GM21447 (cell line): ENCODE measurements around the gene TSKU.
"Not testable (repeated sequence)": the region's sequence is repeated elsewhere in the genome, so short reads cannot be mapped to it uniquely, and the experiment has no call there.

ENCODE experiments used
- ATAC-seq: cut with Tn5 transposase; IDR thresholded peaks from one replicate; pipeline ENCODE4 v1.9.1; 2021; ENCODE audit not compliant: unreplicated experiment

TSKU gene

DNA sequence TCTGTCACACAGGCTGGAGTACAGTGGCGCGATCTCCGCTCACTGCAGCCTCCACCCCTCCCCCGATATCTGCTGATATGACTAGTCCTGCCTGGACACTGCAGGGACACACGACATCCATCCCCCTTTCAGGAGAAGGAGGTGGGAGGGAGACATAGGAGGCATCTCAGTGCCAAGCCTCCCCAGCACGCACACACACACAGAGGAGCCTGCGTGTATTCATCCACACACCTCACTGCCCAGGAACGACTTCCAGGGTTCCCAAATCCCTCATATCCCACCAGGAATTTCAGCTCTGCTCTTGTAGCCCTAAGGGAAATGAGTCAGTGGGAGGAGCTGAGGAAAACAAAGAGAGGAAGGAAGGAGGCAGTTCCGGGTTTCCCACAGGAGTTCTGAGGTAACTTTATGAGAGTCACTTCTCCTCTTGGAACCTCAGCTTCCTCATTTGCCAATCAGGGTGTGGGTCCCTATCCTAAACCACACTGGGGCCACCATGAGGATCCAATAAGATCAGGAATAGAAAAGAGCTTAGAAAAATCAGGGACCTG, 40.4 kb downstream of the TSKU start:
- ATAC-seq: no peak

DNA sequence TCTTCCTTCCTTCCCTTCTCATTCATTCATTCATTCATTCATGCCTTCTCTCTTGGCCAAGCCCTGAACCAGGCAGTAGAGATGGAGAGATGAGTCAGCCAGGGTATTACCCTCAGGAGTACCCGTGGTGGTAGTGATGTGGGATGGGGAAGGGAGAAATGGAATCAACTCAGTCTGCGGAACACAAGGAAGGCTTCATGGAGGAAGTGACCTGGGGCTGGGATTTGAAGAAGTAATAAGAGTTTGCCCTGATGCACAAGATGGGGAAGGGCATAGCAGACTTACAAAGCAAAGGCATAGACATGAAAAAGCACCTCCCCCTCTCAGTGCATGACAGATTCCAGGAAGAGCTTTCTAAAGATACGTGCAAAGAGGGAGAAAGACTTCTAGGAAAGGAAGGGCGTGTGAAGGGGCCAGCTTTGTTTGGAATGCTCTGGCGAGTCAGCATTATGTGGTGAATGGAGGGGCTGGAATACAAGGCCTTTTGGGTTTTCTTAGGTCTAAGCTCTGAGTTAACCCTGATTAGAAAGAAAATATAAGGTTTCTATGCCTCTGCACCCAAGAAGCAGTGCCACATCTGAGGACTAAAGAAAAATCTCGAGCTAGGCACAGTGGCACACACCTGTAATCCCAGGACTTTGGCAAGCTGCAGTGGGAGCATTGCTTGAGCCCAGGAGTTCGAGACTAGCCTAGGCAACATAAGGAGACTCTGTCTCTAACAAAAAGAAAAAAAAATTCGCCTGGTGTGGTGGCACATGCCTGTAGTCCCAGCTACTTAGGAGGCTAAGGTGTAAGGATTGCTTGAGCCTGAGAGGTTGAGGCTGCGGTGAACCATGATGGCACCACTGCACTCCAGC, 41.2 kb downstream of the TSKU start:
- no peak for ATAC-seq

DNA sequence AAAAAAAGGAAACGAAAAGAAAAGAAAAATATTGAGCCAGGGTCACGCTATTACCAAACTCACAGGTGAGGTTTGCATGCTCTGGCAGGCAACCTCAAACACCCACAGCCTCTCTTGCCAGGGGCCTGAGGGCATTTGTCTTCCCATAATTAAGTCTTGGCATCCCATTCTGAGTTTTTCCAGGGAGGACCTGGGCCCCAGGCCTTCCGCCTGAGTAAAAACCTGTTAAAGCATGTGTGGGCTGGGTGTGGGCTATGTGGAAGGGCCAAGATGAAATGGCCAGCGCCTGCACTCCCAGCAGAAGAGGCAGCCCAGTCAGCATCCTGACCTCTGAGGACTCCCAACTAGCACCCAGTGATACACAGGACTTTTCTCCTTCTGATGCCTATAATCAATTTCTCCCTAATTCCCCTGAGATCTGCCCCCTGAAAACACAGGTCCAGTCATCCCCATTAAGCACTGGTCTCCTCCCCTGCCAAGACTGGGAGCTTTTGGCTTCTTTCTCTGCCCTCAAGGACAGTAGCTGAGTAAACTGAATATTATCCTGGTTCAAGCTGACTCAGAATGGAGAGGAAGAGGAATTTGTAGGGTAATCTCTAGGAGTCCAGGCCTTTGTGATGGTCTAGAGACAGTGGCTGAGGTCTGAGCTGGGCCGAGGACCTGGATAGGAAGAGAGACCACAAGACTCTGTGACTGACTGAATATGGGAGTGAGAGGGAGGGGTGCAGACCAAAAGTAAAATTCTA, 42.0 kb downstream of the TSKU start:
- no peak for ATAC-seq

DNA sequence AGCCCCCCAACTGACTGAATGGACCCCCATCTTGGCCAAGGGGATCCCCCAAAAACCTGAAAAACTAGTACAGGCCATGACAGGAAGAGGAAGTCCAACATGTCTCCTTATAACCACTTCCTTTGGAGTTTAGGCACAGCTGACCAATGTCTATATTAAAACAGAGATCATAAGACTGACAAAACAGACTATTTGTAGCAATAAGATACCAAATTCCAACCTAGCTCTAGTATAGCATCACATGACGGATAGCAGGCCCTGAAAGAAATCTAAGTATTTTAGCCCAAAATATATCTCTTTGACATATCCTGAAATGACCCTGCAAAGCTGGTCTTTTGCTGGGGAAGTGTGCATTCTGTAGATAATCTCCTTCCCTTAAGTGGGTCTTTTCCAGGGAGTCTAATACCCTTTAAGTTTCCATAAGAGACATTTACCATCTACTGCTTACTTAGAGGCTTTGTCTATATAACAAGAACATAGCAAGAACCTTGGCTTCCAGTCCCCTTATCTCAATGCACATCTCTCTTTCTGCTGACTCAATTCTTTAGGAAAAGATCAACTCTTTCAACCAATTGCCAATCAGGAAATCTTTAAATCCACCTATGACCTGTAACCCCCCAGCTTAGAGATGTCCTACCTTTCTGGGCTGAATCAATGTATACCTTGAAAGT, 42.7 kb downstream of the TSKU start:
- no peak for ATAC-seq

DNA sequence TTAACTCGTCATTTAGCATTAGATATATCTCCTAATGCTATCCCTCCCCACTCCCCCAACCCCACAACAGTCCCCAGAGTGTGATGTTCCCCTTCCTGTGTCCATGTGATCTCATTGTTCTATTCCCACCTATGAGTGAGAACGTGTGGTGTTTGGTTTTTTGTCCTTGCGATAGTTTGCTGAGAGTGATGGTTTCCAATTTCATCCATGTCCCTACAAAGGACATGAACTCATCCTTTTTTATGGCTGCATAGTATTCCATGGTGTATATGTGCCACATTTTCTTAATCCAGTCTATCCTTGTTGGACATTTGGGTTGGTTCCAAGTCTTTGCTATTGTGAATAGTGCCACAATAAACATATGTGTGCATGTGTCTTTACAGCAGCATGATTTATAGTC, 43.4 kb downstream of the TSKU start:
- ATAC-seq: not testable (repeated sequence)

DNA sequence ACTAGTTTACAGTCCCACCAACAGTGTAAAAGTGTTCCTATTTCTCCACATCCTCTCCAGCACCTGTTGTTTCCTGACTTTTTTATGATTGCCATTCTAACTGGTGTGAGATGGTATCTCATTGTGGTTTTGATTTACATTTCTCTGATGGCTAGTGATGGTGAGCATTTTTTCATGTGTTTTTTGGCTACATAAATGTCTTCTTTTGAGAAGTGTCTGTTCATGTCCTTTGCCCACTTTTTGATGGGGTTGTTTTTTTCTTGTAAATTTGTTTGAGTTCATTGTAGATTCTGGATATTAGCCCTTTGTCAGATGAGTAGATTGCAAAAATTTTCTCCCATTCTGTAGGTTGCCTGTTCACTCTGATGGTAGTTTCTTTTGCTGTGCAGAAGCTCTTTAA, 43.8 kb downstream of the TSKU start:
- not testable (repeated sequence) for ATAC-seq

DNA sequence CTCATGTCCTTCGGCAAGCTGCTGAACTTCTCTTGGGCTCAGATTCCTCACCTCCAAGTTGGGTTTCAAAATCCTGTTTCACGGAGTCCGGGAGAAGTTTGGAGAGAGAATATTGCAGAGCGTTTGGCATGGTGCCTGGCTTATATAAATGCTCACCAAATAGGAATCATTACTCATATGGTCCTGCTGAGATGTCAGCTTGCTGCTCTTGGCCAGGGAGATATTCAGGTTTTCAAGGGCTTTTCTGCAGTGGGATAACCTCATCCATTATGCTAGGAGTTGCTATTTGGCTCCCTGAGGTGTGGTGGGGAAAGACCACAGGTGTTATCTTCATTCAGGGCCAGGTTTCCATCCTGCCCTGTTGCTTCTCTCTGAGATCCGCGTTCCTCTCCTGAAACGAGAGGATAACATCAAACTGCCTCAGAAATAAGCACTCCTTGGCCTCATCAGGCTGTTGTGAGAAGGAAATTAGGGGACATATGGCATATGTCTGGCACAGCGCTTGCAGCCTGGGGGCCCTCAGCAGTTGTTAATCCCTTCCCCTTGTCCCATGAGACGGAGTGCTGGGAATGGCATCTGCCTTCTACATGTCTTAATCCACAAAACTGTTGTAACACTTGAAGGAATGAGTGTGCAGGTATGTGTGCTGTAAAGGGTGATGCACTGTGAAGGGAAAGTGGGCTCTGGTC, 47.6 kb downstream of the TSKU start:
- no peak for ATAC-seq

DNA sequence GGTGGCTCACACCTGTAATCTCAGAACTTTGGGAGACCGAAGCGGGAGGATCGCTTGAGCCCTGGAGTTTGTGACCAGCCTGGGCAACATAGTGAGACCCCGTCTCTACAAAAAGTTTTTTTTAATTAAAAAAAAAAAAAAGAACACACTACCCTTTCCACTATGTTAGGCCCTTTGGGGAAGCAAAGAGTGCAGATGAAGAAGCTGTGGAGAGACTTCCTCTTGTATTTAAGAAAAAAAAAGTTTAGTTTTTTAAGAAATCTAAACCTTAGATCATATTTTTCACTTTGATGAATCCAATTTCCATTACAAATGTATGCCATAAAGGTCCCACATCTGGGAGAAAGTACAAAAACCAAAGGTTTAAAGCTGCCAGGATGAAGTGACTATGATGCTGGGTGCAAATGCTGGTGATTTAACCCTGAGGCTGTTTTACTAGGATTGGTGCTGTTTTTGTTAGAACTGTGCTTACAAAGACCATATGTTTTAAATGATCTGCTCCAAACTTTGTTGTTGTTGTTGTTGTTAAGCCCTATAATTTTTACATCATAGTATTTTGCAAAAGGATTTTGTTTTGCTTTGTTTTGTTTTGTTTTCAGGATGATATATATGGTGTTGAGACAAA, 48.6 kb downstream of the TSKU start:
- no peak for ATAC-seq

DNA sequence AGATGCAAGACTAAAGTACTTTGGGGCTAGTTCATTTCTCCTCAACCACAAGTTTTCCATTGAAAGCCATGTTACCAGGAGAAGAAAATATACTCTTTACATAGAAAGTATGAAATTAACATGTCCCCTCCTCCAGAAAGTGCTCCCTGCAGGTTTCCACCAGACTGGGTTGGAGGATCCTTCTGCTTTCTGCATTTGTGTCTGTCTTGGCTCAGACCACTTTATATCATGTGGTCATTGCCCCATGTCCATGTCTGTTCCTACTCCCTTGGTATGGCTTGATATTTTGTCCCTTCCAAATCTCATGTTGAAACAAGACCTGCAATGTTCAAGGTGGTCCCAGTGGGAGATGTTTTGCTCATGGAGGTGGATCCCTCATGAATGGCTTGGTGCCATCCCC, 49.2 kb downstream of the TSKU start:
- no peak for ATAC-seq

DNA sequence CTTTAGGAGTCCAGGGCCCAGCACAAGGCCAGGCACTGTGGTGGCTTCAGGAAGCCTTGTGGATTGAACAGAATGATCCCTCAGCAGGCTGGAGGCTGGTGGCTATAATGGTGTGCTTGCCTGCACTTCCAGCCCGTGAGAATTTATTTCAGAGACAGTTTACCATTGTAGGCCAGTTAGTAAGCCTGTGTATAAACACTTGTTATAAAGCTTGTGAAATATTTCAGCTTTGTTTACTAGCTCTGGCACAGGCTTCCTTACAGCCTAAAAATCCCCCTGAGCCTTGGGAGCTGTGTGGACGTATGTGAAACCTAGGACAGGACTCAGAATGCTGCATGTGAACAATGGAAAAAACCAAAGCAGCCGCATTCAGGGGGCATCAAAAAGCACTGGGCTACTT, 51.0 kb downstream of the TSKU start:
- no peak for ATAC-seq

DNA sequence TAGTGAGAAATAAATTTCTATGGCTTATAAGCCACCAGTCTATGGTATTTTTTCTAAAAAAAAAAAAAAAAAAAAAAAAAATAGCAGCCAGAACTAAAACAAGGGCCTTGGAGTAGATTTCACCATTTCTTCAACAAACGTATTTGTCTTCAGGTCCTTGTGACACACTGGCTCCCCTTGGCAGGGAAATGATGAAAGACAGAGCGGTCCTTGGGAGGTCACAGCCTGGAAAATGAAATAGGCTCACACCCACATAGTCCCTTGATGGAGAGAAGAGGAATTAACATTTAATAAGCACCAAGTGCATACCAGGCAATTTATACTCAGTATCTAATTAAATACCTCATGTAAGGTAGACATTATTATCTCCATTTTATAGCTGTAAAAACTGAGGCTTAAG, 51.9 kb downstream of the TSKU start:
- no peak for ATAC-seq

DNA sequence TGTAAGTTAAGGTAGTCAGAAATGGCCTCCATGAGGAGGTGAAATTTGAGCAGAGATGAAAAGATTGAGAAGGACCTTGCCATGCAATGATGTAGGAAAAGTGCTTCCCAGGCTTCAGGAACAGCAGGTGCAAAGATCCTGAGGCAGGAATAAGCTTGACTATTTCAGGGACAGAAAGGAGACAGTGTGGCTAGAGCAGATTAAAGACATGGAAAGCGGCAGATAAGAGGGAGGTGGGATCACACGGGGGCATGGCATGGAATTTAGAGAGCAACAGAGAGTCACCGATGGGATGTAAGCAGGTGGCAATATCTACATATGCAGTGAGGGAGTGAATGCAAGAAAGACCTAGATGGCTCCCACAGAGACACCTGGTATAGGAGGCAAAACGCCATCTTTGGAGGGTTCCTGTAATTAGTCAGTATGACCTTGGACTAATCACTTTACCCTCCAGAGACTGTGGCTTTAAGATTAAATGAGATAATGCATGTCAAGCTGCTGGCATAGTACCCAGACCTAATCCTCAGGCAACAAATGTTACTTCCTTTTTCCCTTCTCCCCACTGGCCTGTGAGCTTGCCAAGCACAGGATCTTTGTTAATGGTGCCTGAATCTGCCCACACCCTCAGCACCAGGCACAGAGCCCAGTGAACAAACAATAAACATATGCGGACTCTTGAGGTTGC, 52.9 kb downstream of the TSKU start:
- no peak for ATAC-seq

DNA sequence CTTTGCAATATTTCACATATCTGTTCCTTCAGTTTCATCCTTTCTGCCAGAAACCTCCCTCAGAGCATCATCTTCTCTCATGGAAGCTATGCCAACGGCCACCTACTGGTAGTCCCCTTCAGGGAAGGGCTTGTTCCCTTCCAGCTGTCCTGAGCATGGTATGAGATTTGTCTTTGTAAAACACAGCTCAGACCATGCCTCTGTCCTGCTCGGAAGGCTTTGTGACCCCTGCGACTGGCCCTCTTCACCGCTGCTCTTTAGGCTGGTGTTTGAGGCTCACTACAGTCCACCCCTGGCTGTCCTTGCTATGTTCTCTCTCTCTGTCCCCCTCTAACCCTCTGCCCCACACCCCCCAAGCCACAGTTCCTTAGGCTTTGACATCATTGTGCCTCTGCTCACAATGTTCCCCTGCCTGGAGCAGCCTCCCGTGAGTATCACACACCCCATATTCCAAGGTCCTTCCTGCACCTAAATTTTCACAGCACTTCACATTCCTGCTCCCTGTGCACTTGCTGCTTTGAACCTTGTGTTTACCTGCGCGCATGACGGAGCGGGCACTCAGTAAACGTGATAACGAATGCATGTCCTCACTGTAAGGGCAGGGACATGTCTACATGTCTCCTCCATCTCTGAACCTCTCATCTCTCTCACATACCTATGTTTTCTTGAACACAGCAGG, 53.6 kb downstream of the TSKU start:
- ATAC-seq: no peak

DNA sequence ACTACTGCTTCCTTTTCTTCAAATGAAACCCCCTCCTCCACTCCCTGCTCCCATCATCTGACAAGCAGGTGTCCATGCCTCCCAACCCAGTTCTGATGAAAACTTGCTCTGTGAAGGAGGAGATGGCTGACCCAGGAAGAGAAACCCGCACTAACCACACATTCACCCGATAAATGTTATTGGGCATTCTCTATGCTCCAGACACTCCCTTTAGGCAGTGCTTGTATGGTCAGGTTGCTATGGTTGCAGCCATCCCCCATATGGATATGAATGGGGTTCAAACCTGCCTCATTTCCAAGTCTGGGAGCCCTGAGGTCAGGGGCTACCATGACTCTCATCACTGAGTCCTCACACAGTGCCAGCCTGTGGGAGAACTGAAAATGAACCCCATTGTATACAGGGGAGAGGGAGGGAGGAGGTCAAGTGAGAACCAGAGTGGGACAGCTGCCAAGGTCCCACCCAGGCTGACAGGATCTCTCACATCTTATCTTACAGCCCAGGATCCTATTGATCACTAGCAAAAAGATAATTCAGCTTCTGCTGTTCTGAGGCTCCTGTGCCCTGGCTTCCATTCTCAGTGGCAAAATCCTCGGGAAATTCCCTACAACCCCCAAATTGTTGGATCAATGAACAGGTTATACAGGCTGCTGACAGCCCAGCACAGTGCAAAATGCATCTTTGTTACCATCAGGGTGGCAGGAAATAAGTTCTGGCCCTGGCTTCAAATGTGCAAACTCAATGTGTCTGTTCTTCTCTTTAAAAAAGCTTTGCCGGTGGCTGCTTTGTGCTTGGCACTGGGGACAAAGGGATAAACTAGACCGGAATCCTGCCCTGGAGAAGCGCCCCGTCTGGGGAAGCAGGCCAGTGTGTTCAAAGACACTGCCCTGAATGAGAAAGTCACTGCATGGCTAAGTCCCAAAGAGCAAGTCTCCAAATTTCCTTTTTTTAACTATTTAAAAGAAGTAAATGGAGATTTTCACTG, 54.8 kb downstream of the TSKU start:
- ATAC-seq: no peak

DNA sequence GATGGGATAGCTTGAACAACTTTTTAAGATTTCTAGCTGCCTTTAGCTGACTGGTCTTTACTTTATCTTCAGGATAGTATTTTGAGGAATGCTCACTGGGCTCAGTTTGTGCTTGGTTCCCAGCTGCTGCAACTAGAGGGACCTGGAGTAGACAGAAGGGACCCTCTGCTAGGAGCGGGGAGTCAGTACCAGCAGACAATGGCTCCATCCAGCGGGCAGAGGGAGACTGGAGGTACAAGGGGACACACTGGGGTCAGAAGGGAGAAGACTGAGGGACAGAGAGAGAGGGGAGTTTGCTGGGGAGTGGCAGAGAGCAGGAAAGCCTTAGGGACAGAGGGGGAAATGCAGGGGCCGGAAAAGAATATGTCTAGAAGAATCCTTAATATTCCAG, 55.5 kb downstream of the TSKU start:
- no peak for ATAC-seq

DNA sequence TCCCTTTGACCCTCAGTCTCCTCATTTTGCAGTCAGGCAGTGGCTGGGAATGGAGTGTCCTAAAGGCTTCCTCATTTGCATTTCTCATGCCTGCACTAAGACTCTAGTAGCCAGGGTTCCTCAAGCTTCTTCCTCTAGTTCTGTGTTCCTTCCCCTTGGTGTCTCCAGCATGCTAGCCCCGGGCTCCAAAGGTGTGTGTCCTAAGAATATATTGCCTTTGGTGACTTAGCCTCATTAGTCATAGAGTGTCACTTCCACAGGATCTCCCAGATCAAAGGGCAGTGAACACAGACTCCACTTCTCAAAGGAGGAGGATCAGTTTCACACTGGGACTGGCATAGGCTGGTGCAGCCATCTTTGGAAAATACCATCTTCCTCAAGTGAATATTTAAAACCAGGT, 56.2 kb downstream of the TSKU start:
- ATAC-seq: no peak

DNA sequence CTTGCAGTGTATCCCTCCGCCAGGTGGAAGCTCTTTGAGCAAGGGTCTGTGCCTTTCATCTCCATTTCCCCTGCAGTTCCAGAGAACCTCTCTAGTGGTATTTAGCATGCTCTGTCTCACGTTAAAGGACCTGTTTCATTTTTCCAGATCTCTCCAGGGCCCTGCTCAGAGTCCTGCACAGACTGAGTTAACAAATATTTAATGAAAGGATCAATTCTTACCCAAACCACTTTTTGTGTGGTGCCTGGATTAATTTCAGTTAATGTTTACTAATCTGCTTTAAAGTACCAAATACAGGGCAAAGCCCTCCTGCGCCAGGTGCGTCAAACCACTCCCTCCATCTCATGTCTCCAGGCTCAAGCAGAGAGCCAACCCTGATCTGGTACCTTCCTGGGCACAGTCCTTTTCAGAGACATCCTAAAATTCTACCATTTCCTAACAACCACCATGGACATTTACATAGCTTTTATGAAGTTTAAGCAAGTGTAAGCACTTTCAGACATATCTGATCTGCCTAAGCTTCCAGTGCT, 58.8 kb downstream of the TSKU start:
- ATAC-seq: no peak

DNA sequence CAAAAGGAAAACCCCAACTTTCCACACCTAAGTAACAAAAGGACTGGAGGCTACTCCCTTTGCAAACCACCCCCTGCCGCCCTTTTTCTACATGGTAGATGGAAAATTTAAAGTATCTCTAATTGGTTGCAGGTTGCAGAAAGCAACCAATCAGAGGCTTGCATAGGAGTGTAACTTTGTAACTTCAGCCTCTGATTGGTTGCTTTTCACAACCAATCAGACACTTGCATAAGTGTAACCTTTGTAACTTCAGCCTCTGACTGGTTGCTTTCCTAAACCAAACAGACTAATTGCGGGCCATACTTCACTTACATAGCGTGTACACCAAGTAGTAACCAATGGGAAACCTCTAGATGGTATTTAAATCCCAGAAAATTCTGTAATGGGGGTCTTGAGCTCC, 60.8 kb downstream of the TSKU start:
- no peak for ATAC-seq
